Measurements from ENCODE around the gene PAPPA2. TPM values are rescaled to one million over a fixed set of nuclear protein-coding genes. Genes with fewer than 3 reads are reported as not detected.

PAPPA2 gene
- total RNA-seq, 1 experiment from 2014 or later: not detected

DNA sequence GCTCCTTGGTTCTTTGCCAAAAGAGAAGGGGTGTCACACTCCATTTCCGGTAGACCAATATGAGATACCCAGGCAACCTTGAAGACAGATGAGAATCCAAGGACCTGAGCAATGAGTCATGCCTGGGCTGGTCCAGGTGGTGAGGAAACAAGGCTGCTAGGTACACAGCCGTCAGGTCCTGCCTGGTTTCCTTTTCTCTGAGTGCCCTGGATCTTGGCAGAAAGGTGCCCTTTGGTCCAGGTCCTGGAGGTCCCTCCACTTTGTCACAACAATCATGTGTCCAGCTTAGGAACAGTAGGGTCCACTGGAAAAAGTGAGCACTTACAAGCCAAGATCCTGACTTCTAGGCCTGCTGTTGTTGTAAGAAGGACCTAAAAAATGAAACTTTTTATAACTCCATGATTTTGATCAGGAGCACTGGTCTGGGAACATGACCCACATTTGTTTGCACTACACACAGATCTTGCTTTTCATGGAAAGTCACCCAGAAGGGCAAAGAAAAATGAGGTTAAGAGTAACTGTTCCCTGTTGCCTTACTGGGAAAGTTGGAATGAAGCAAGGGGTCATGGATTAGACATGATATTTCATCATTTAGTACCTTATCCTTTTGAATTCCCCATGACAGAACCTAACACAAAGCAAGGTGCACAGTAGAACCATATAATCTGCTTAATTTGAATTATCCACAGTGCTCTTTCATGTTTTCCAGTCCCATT, 94.7 kb downstream of the PAPPA2 start:
- TF ChIP-seq, protein P1, sequence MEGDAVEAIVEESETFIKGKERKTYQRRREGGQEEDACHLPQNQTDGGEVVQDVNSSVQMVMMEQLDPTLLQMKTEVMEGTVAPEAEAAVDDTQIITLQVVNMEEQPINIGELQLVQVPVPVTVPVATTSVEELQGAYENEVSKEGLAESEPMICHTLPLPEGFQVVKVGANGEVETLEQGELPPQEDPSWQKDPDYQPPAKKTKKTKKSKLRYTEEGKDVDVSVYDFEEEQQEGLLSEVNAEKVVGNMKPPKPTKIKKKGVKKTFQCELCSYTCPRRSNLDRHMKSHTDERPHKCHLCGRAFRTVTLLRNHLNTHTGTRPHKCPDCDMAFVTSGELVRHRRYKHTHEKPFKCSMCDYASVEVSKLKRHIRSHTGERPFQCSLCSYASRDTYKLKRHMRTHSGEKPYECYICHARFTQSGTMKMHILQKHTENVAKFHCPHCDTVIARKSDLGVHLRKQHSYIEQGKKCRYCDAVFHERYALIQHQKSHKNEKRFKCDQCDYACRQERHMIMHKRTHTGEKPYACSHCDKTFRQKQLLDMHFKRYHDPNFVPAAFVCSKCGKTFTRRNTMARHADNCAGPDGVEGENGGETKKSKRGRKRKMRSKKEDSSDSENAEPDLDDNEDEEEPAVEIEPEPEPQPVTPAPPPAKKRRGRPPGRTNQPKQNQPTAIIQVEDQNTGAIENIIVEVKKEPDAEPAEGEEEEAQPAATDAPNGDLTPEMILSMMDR (conservative IDR thresholded peaks at IDR 0.05): no peak
- no peak for TF ChIP-seq EZH2 (IDR thresholded peaks at IDR 0.05; ENCODE audit: low read depth)
- CTCF ChIA-PET: no interaction called here
- Histone ChIP-seq H3F3A (ENCODE audit: insufficient read depth, low read depth) (no peaks in the 10 kb centered on the region), H3K4me1 (replicated peaks; ENCODE audit: insufficient read depth) (no peaks in the 10 kb centered on the region), H3K4me2 (no peak overlapping the region), H3K9me2 (ENCODE audit: insufficient read depth) (no peaks in the 10 kb centered on the region), H3K36me3 (ENCODE audit: low read depth) (no peaks in the 10 kb centered on the region), H3K9me3 (ENCODE audit: insufficient read depth, low read depth) (no peaks in the 10 kb centered on the region), H4K20me1 (ENCODE audit: insufficient read depth) (no peaks in the 10 kb centered on the region), H3K4me3 (no peak overlapping the region), H3K79me2 (ENCODE audit: low read depth) (no peaks in the 10 kb centered on the region), H2AFZ (no peak overlapping the region), H3K27me3 (ENCODE audit: insufficient read depth, low read depth) (peaks cover 47% of the 10 kb centered on the region), H3K27ac (no peak overlapping the region)
- POLR2A ChIA-PET (ENCODE audit: unreplicated experiment): no interaction called here
- BruUV-seq (replicated peaks): no TSS peak
- no peak for DNase-seq
- intact Hi-C loops (cut with micrococcal nuclease; ENCODE audit: unreplicated experiment): no loop called here

DNA sequence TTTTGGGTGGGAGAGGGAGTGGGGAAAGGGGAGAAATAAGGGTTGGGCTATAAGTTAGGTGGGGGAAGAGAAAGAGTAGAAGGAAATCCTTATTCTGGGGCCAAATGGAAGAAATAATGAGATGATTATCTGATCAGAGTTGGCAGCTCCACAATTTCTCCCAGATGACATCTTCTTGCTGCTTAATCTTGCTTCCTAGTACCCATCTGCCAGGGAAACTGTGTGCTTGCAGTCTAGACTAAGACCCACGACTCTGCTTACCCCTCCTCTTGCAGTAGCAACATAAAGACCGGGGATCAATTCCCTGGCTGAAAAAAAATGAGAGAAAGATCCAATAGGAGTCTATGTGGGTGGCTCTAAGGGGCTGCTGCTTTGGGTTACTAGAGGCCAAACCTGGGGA, 95.6 kb downstream of the PAPPA2 start:
- POLR2A ChIA-PET (ENCODE audit: unreplicated experiment): no interaction called here
- Histone ChIP-seq H3K4me1 (replicated peaks; ENCODE audit: insufficient read depth) (no peaks in the 10 kb centered on the region), H3K27ac (no peak overlapping the region), H3K27me3 (ENCODE audit: insufficient read depth, low read depth) (peaks cover 39% of the 10 kb centered on the region), H3K36me3 (ENCODE audit: low read depth) (no peaks in the 10 kb centered on the region), H3K9me2 (ENCODE audit: insufficient read depth) (no peaks in the 10 kb centered on the region), H3K79me2 (ENCODE audit: low read depth) (no peaks in the 10 kb centered on the region), H4K20me1 (ENCODE audit: insufficient read depth) (no peaks in the 10 kb centered on the region), H3K4me2 (no peak overlapping the region), H3F3A (ENCODE audit: insufficient read depth, low read depth) (no peaks in the 10 kb centered on the region), H2AFZ (no peak overlapping the region), H3K9me3 (ENCODE audit: insufficient read depth, low read depth) (no peaks in the 10 kb centered on the region), H3K4me3 (no peak overlapping the region)
- no TSS peak for BruUV-seq (replicated peaks)
- DNase-seq: no peak
- TF ChIP-seq, protein P1 (conservative IDR thresholded peaks at IDR 0.05): no peak
- TF ChIP-seq EZH2 (IDR thresholded peaks at IDR 0.05; ENCODE audit: low read depth): no peak
- intact Hi-C loops (cut with micrococcal nuclease; ENCODE audit: unreplicated experiment): no loop called here
- CTCF ChIA-PET: no interaction called here

DNA sequence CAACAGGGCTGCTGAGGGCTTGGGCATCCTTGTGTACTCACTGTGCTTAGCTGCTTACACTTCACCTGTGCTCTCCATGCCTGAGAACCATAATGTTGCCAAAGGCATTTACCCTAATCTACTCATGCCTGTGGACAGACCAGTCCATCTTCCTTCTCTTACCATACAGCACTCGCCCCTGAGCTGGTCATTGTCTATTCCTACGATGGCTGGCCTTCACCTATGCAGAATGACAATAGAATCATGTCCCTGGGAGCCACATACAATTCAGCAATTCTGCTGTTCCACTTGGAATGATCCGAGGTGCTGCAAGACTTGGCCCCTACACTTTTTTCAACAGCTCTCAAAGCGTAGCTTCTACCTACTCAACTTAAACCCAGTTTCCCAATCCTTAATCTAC, 96.5 kb downstream of the PAPPA2 start:
- Histone ChIP-seq H3F3A (ENCODE audit: insufficient read depth, low read depth) (no peaks in the 10 kb centered on the region), H3K4me3 (no peak overlapping the region), H3K79me2 (ENCODE audit: low read depth) (no peaks in the 10 kb centered on the region), H3K27me3 (ENCODE audit: insufficient read depth, low read depth) (peaks cover 29% of the 10 kb centered on the region), H3K27ac (no peak overlapping the region), H3K9me2 (ENCODE audit: insufficient read depth) (no peaks in the 10 kb centered on the region), H3K4me1 (replicated peaks; ENCODE audit: insufficient read depth) (no peaks in the 10 kb centered on the region), H3K36me3 (ENCODE audit: low read depth) (no peaks in the 10 kb centered on the region), H3K4me2 (no peak overlapping the region), H3K9me3 (ENCODE audit: insufficient read depth, low read depth) (no peaks in the 10 kb centered on the region), H4K20me1 (ENCODE audit: insufficient read depth) (no peaks in the 10 kb centered on the region), H2AFZ (no peak overlapping the region)
- ChIA-PET POLR2A (ENCODE audit: unreplicated experiment) (no interaction called here), CTCF (no interaction called here)
- no TSS peak for BruUV-seq (replicated peaks)
- DNase-seq: no peak
- TF ChIP-seq, protein P1 (conservative IDR thresholded peaks at IDR 0.05): no peak
- TF ChIP-seq EZH2 (IDR thresholded peaks at IDR 0.05; ENCODE audit: low read depth): no peak
- intact Hi-C loops (cut with micrococcal nuclease; ENCODE audit: unreplicated experiment): no loop called here

Data from PC-9 (cell line).